Transverse colon (tissue), 4 donors: ENCODE results near the gene NFKB2. TPM values are rescaled to one million over a fixed set of nuclear protein-coding genes. Genes with fewer than 3 reads are reported as not detected.

Experiments
- DNase-seq: peaks from one replicate; pipeline ENCODE4 v3.0.0-alpha.2; 2019
- H3K27ac ChIP-seq, 4 donors: fragments of 200-600 bp; sonication (generic); 2 replicates each; pipeline ENCODE4 v1.5.1; 2016 to 2018; ENCODE audit warnings: inconsistent platforms in 4 of 4
- H3K27me3 ChIP-seq: fragments of 200-600 bp; sonication (generic); 2 replicates; pipeline ENCODE4 v1.5.1; 2017; ENCODE audit warnings: inconsistent platforms
- H3K36me3 ChIP-seq, 4 donors: fragments of 200-600 bp; sonication (generic); 2 replicates each; pipeline ENCODE4 v1.5.1; 2017 to 2019; ENCODE audit warnings: inconsistent platforms in 4 of 4
- H3K4me1 ChIP-seq, 4 donors: fragments of 200-600 bp; sonication (generic); 2 replicates each; pipeline ENCODE4 v1.5.1; 2017 to 2020; ENCODE audit warnings: inconsistent platforms in 4 of 4
- H3K4me3 ChIP-seq, 4 donors: fragments of 200-600 bp; sonication (generic); 1 replicate in 1 of 4; 2 replicates in 3 of 4; pipeline versions ENCODE4 v1.5.1 to v1.6.1; 2017 to 2019; ENCODE audit warnings: inconsistent platforms in 4 of 4
- H3K9me3 ChIP-seq, 2 donors: fragments of 200-600 bp; sonication (generic); 2 replicates each; pipeline ENCODE4 v1.5.1; 2017 to 2019; ENCODE audit warnings: inconsistent platforms in 2 of 2
- CTCF ChIP-seq, 5 experiments: fragments of 200-600 bp in 3 of 5; fragments of 450-650 bp in 2 of 5; sonication (generic) in 3 of 5; IDR thresholded peaks; 1 replicate in 2 of 5; 2 replicates in 3 of 5; pipeline ENCODE4 v1.5.1; 2016 to 2017; ENCODE audit warnings: antibody characterized with exemption in 5 of 5, inconsistent platforms in 3 of 5, mild to moderate bottlenecking in 2 of 5, moderate library complexity in 1 of 5
- EP300 ChIP-seq: sonication (generic); formaldehyde crosslinking; IDR thresholded peaks from one replicate; pipeline ENCODE4 v1.6.1; 2017; ENCODE audit warnings: antibody characterized with exemption, low read depth
- POLR2A ChIP-seq: fragments of 450-650 bp; IDR thresholded peaks from one replicate; pipeline ENCODE4 v1.6.1; 2016; ENCODE audit warnings: antibody characterized with exemption, mild to moderate bottlenecking, moderate library complexity
- POLR2AphosphoS5 ChIP-seq, 3 donors: sonication (generic); formaldehyde crosslinking; IDR thresholded peaks; one replicate each; pipeline ENCODE4 v1.6.1; 2016; ENCODE audit warnings: antibody characterized with exemption in 3 of 3
- WGBS, 2 donors: methylation state at CpG; one replicate each; pipeline ENCODE4 v1.1.5; 2018; ENCODE audit warnings: low coverage in 1 of 2; 5-methylcytosine and 5-hydroxymethylcytosine counted together
- in situ Hi-C, 4 donors: fragments of 200-750 bp; cut with MboI; loops; one replicate each; pipeline versions ENCODE4 v1.15.0 to v1.15.1; 2017; ENCODE audit warnings: low sequenced_read_pairs in 3 of 4, low pct_ligation_motif_present in 1 of 4, low pct_unique_long_range_greater_than_20kb in 1 of 4
- intact Hi-C: fragments of 100-400 bp; cut with DNase I; formaldehyde crosslinking; loops from one replicate; pipeline ENCODE4 v1.15.1; 2023; ENCODE audit warnings: low total_unique reads
- total RNA-seq, 4 donors: library from RNA; depleted of rRNA; stranded (reverse); fragments of >200 nt; gene quantifications; one replicate each; pipeline ENCODE4 v1.1.0, GENCODE V29; 2016

The NFKB2 gene
- total RNA-seq, 4 donors from 2014 or later: 4.4 to 24.5 (median 17.8) TPM

- H3K27me3 ChIP-seq: peaks cover 42% of the 10 kb centered on the region
- H3K4me3 ChIP-seq: no peak overlapping the region
- no peak for DNase-seq
- H3K27ac ChIP-seq: peak overlapping the region; percentile 68 to 99 (median 90)
- intact Hi-C loops: no loop called here
- no peaks in the 10 kb centered on the region for H3K9me3 ChIP-seq
- TF ChIP-seq EP300 (peak; percentile 98), POLR2AphosphoS5 (IDR thresholded peaks at IDR 0.05) (peak; percentile 76 to 92 (median 82)), CTCF (IDR thresholded peaks at IDR 0.05) (no peak), POLR2A (no peak)
- peaks cover 11 to 21% (median 18%) of the 10 kb centered on the region in 4 donors for H3K4me1 ChIP-seq
- no peaks in the 10 kb centered on the region for H3K36me3 ChIP-seq
- WGBS, 2 donors: 75% methylated on average over 2 of the region's 2 CpGs; no CpG with 5 or more reads in 1 of the 2 donors
- in situ Hi-C loops: no loop called here
These were observed 11.3 kb downstream of the NFKB2 start for GRCh38 chr10:102406815-102407214.

GRCh38 chr10:102407425-102408130, 12.1 kb downstream of the NFKB2 start:
- in situ Hi-C loops: no loop called here
- TF ChIP-seq CTCF (IDR thresholded peaks at IDR 0.05) (no peak), EP300 (peak; percentile 99), POLR2A (no peak), POLR2AphosphoS5 (IDR thresholded peaks at IDR 0.05) (peak; percentile 40 to 79 (median 70))
- DNase-seq: no peak
- no peaks in the 10 kb centered on the region for H3K9me3 ChIP-seq
- H3K36me3 ChIP-seq: no peaks in the 10 kb centered on the region
- peaks cover 50% of the 10 kb centered on the region for H3K27me3 ChIP-seq
- peak overlapping the region; percentile 68 to 99 (median 90) for H3K27ac ChIP-seq
- intact Hi-C loops: no loop called here
- 70% methylated on average over 13 of the region's 13 CpGs; no CpG with 5 or more reads in 1 of the 2 donors for WGBS, 2 donors
- H3K4me3 ChIP-seq: peak overlapping the region in 1 of 4 donors; percentile 45
- peaks cover 11 to 21% (median 18%) of the 10 kb centered on the region in 4 donors for H3K4me1 ChIP-seq

GRCh38 chr10:102408131-102408727, 12.7 kb downstream of the NFKB2 start:
- intact Hi-C loops: no loop called here
- TF ChIP-seq POLR2A (peak; percentile 48), EP300 (peak; percentile 99), CTCF (IDR thresholded peaks at IDR 0.05) (no peak), POLR2AphosphoS5 (IDR thresholded peaks at IDR 0.05) (peak; percentile 73 to 81 (median 80))
- 20 to 53% methylated on average over 3 to 14 of the region's 14 CpGs for WGBS, 2 donors
- Histone ChIP-seq H3K4me3 (peak overlapping the region; percentile 31 to 65 (median 44)), H3K36me3 (no peaks in the 10 kb centered on the region), H3K27ac (peak overlapping the region; percentile 73 to 99 (median 90)), H3K27me3 (peaks cover 52% of the 10 kb centered on the region), H3K4me1 (peaks cover 11 to 21% (median 15%) of the 10 kb centered on the region in 4 donors), H3K9me3 (no peaks in the 10 kb centered on the region)
- in situ Hi-C loops: no loop called here
- peak; percentile 47 for DNase-seq
